ENCODE data around the gene WIPI1.
"Not testable (repeated sequence)": the region's sequence is repeated elsewhere in the genome, so short reads cannot be mapped to it uniquely, and the experiment has no call there.

DNA sequence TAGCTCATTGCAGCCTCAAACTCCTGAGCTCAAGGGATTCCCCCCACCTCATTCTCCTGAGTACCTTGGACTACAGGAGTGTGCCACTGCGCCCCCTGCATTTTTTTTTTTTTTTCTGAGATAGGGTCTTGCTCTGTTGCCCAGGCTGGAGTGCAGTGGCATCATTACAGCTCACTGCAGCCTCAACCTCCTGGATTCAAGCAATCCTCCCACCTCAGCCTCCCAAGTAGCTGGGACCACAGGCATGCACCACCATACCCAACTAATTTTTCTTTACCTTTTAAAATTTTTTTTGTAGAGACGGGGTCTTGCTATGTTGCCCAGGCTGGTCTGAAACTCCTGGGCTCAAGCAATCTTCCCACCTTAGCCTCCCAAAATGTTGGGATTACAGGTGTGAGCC, 81.1 kb downstream of the WIPI1 start:
- not testable (repeated sequence) for TF ChIP-seq POLR2AphosphoS5 (IDR thresholded peaks at IDR 0.05; ENCODE audit: borderline replicate concordance, low read depth, low read length); EZH2 (IDR thresholded peaks at IDR 0.05)

All from SK-N-MC (cell line).